Left ventricle myocardium superior (tissue), 1 donor: Measurements from ENCODE around the gene KRTAP29-1. TPM values are rescaled to one million over a fixed set of nuclear protein-coding genes. Genes with fewer than 3 reads are reported as not detected.

ENCODE experiments used
- ATAC-seq: fragments of 200-7000 bp; cut with Tn5 transposase; one replicate; pipeline ENCODE4 v1.9.1; 2020; ENCODE audit warnings: mild to moderate bottlenecking, moderate library complexity
- DNase-seq: peaks from one replicate; pipeline ENCODE4 v3.0.0-alpha.2; 2020
- intact Hi-C: fragments of 100-400 bp; cut with micrococcal nuclease; formaldehyde crosslinking; loops from one replicate; pipeline ENCODE4 v1.11.0; 2022
- total RNA-seq: library from RNA; stranded (reverse); fragmentation: NEBNext Ultra II Directional; extraction: Animal tissue kit (Norgen Biotek cat#: 25700); gene quantifications from one replicate; pipeline ENCODE4 v1.2.1, GENCODE V29; 2021
- donor health status: DM: no; HTN: yes; CAD: no; lungs with severe emphysema.

The KRTAP29-1 gene
- total RNA-seq, 1 donor from 2014 or later: not detected

GRCh38 chr17:41331606-41332005 lies 29.0 kb upstream of the KRTAP29-1 start:
- ATAC-seq: no peak
- DNase-seq: no peak
- intact Hi-C loops: no loop called here

GRCh38 chr17:41329279-41329948 lies 26.8 kb upstream of the KRTAP29-1 start:
- peak; percentile 65 for ATAC-seq
- intact Hi-C loops: no loop called here
- DNase-seq: no peak

GRCh38 chr17:41328207-41328606 lies 25.6 kb upstream of the KRTAP29-1 start:
- intact Hi-C loops: no loop called here
- ATAC-seq (no peak), DNase-seq (no peak)

- ATAC-seq: no peak
- DNase-seq: no peak
- intact Hi-C loops: no loop called here
Observed at GRCh38 chr17:41327411-41328120, 24.9 kb upstream of the KRTAP29-1 start.

- no peak for DNase-seq
- intact Hi-C loops: no loop called here
- no peak for ATAC-seq
Observed at GRCh38 chr17:41326173-41327145, 23.8 kb upstream of the KRTAP29-1 start.

GRCh38 chr17:41325611-41326010 lies 23.0 kb upstream of the KRTAP29-1 start:
- intact Hi-C loops: no loop called here
- DNase-seq (no peak), ATAC-seq (no peak)

- DNase-seq: no peak
- intact Hi-C loops: no loop called here
- ATAC-seq: no peak
Observed at GRCh38 chr17:41325126-41325525, 22.5 kb upstream of the KRTAP29-1 start.

GRCh38 chr17:41324180-41325075 lies 21.8 kb upstream of the KRTAP29-1 start:
- DNase-seq: no peak
- intact Hi-C loops: no loop called here
- ATAC-seq: peak; percentile 44

GRCh38 chr17:41322903-41323895 lies 20.5 kb upstream of the KRTAP29-1 start:
- DNase-seq (no peak), ATAC-seq (no peak)
- intact Hi-C loops: no loop called here

GRCh38 chr17:41322094-41322902 lies 19.6 kb upstream of the KRTAP29-1 start:
- ATAC-seq: peak; percentile 35

GRCh38 chr17:41318231-41318630 lies 15.6 kb upstream of the KRTAP29-1 start:
- DNase-seq (no peak), ATAC-seq (no peak)
- intact Hi-C loops: no loop called here

More at GRCh38 chr17:41322094-41322902, 19.6 kb upstream of the KRTAP29-1 start:
- DNase-seq: no peak
- intact Hi-C loops: no loop called here

- no peak for DNase-seq
- no peak for ATAC-seq
- intact Hi-C loops: no loop called here
Observed at GRCh38 chr17:41315814-41316445, 13.3 kb upstream of the KRTAP29-1 start.

- ATAC-seq (no peak), DNase-seq (no peak)
- intact Hi-C loops: no loop called here
Observed at GRCh38 chr17:41315204-41315794, 12.6 kb upstream of the KRTAP29-1 start, which contains the start of gene KRTAP17-1. Gene KRTAP17-1 (minus strand): TSS chr17:41315710. CDS start chr17:41315650, 60 bp downstream.

GRCh38 chr17:41311111-41311510 lies 8.5 kb upstream of the KRTAP29-1 start:
- ATAC-seq: no peak
- DNase-seq: no peak
- intact Hi-C loops: no loop called here

- intact Hi-C loops: no loop called here
- DNase-seq: no peak
- ATAC-seq: no peak
Observed at GRCh38 chr17:41308918-41309359, 6.3 kb upstream of the KRTAP29-1 start, which contains the start of gene KRTAP16-1. Gene KRTAP16-1 (minus strand): TSS chr17:41309309. CDS start chr17:41309253, 56 bp downstream.
